ENCODE measurements around the gene GRID2IP.
"Not testable (repeated sequence)": the region's sequence is repeated elsewhere in the genome, so short reads cannot be mapped to it uniquely, and the experiment has no call there.

The GRID2IP gene

DNA sequence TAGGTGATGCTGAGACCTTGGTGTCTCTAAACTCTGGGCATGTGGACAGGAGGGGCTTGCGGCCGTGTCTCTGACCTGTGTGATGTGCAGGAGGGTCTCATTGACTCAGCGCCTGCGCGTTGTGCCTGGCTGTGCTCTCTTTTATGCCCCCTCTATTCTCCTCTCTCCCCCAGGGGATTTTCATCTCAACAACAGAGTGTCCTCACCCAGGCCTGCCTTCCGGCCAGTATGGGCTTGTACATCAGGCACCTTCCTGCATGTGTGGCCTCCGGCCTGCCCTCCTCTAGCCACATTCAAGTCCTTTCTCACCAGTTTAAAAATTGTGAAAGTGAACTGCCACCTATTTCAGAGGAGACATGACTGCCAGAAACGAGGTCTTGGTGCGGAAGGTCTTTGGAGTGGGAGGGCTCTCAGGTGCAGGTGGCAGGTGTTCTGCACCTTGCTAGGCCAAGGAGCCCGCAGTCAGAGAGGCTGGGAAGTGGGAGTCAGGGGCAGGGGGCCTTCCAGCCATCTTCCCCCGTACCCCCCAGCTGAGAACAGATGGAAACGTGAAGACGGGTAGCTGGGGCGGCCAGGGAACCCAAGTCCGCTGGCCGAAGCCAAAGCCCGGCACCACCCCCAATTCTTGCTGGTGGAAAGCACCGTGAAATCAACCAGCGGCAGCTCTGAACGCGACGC lies 38.0 kb upstream of the GRID2IP start:
- DNase-seq (ENCODE audit: low spot score) (no peak), ATAC-seq (ENCODE audit: low read depth) (no peak; the same call in 2 of the 3 replicates)
- H3K27me3 ChIP-seq (ENCODE audit: insufficient read depth, poor library complexity, severe bottlenecking), result no peaks in the 10 kb centered on the region
- TF ChIP-seq, protein P1, sequence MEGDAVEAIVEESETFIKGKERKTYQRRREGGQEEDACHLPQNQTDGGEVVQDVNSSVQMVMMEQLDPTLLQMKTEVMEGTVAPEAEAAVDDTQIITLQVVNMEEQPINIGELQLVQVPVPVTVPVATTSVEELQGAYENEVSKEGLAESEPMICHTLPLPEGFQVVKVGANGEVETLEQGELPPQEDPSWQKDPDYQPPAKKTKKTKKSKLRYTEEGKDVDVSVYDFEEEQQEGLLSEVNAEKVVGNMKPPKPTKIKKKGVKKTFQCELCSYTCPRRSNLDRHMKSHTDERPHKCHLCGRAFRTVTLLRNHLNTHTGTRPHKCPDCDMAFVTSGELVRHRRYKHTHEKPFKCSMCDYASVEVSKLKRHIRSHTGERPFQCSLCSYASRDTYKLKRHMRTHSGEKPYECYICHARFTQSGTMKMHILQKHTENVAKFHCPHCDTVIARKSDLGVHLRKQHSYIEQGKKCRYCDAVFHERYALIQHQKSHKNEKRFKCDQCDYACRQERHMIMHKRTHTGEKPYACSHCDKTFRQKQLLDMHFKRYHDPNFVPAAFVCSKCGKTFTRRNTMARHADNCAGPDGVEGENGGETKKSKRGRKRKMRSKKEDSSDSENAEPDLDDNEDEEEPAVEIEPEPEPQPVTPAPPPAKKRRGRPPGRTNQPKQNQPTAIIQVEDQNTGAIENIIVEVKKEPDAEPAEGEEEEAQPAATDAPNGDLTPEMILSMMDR (IDR thresholded peaks at IDR 0.05; ENCODE audit: poor library complexity, severe bottlenecking), result no peak
- H3K36me3 ChIP-seq (ENCODE audit: low read depth), result peaks cover 74% of the 10 kb centered on the region
- H3K9me3 ChIP-seq (ENCODE audit: severe bottlenecking), result no peaks in the 10 kb centered on the region
- no peaks in the 10 kb centered on the region for H3K4me1 ChIP-seq (ENCODE audit: insufficient read depth, poor library complexity, severe bottlenecking)
- peak overlapping the region; percentile 95 for H3K4me3 ChIP-seq (ENCODE audit: severe bottlenecking)
- no peak overlapping the region for H3K27ac ChIP-seq (ENCODE audit: poor library complexity, severe bottlenecking)

DNA sequence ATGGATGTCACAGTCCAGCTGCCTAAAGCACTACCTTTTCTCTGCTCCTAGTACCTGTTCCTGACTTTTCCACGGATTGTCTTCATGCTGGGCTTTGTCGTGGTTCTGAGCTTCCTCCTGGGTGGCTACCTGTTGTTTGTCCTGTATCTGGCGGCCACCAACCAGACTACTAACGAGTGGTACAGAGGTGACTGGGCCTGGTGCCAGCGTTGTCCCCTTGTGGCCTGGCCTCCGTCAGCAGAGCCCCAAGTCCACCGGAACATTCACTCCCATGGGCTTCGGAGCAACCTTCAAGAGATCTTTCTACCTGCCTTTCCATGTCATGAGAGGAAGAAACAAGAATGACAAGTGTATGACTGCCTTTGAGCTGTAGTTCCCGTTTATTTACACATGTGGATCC lies 37.3 kb upstream of the GRID2IP start:
- ATAC-seq (ENCODE audit: low read depth) (no peak), DNase-seq (ENCODE audit: low spot score) (no peak)
- TF ChIP-seq, protein P1 (IDR thresholded peaks at IDR 0.05; ENCODE audit: poor library complexity, severe bottlenecking), result no peak
- no peak overlapping the region for H3K4me3 ChIP-seq (ENCODE audit: severe bottlenecking)
- no peaks in the 10 kb centered on the region for H3K27me3 ChIP-seq (ENCODE audit: insufficient read depth, poor library complexity, severe bottlenecking)
- H3K36me3 ChIP-seq (ENCODE audit: low read depth), result peaks cover 78% of the 10 kb centered on the region
- H3K27ac ChIP-seq (ENCODE audit: poor library complexity, severe bottlenecking), result no peak overlapping the region
- H3K4me1 ChIP-seq (ENCODE audit: insufficient read depth, poor library complexity, severe bottlenecking), result no peaks in the 10 kb centered on the region
- H3K9me3 ChIP-seq (ENCODE audit: severe bottlenecking), result no peaks in the 10 kb centered on the region

DNA sequence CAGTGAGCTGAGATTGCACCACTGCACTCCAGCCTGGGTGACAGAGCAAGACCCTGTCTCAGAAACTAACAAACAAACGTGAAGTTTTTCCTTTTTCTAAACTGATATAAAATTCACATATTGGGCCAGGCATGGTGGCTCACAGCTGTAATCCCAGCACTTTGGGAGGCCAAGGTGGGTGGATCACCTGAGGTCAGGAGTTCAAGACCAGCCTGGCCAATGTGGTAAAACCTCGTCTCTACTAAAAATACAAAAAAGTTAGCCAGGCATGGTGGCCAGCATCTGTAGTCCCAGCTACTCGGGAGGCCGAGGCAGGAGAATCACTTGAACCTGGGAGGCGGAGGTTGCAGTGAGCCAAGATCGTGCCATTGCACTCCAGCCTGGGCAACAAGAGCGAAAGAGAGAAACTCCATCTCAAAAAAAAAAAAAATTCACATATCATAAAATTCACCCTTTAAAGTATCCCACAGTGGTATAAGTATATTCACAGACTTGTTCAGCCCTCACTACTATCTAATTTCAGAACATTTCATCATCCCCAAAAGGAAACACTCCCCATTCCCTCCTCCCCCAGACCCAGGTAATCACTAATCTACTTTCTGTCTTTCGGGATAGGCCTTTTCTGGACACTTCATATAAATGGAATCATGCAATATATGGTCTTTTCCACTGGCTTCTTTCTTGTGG lies 34.6 kb upstream of the GRID2IP start:
- not testable (repeated sequence) for DNase-seq (ENCODE audit: low spot score)
- peaks cover 83% of the 10 kb centered on the region for H3K36me3 ChIP-seq (ENCODE audit: low read depth)

DNA sequence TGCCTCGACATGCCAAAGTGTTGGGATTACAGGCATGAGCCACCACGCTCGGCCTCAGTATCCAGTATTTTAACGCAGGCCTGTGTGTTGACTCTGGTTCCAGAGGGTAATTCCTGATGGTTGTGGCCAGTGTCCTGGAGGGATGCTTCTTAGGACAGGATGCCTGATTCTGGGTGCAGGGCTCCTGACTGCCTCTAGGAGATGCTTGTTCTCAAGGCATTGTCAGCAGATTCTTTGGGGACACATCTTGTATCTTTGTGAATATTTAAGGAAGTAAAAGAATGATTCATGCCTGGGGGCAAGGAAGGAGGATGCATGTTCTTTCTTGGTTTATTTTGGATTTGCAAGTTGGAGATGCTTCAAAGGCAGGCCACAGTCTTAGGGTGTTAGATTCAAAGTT lies 28.2 kb upstream of the GRID2IP start:
- TF ChIP-seq, protein P1 (IDR thresholded peaks at IDR 0.05; ENCODE audit: poor library complexity, severe bottlenecking), result no peak
- H3K4me1 ChIP-seq (ENCODE audit: insufficient read depth, poor library complexity, severe bottlenecking), result no peaks in the 10 kb centered on the region
- DNase-seq (ENCODE audit: low spot score) (no peak), ATAC-seq (ENCODE audit: low read depth) (no peak)
- H3K27me3 ChIP-seq (ENCODE audit: insufficient read depth, poor library complexity, severe bottlenecking), result no peaks in the 10 kb centered on the region
- H3K36me3 ChIP-seq (ENCODE audit: low read depth), result peaks cover 57% of the 10 kb centered on the region
- H3K27ac ChIP-seq (ENCODE audit: poor library complexity, severe bottlenecking), result no peak overlapping the region
- H3K9me3 ChIP-seq (ENCODE audit: severe bottlenecking), result no peaks in the 10 kb centered on the region
- no peak overlapping the region for H3K4me3 ChIP-seq (ENCODE audit: severe bottlenecking)

More for the DNA sequence above, 34.6 kb upstream of the GRID2IP start:
- not testable (repeated sequence) for ATAC-seq (ENCODE audit: low read depth); H3K4me1 ChIP-seq (ENCODE audit: insufficient read depth, poor library complexity, severe bottlenecking); H3K9me3 ChIP-seq (ENCODE audit: severe bottlenecking); H3K27me3 ChIP-seq (ENCODE audit: insufficient read depth, poor library complexity, severe bottlenecking); H3K27ac ChIP-seq (ENCODE audit: poor library complexity, severe bottlenecking); H3K4me3 ChIP-seq (ENCODE audit: severe bottlenecking)

DNA sequence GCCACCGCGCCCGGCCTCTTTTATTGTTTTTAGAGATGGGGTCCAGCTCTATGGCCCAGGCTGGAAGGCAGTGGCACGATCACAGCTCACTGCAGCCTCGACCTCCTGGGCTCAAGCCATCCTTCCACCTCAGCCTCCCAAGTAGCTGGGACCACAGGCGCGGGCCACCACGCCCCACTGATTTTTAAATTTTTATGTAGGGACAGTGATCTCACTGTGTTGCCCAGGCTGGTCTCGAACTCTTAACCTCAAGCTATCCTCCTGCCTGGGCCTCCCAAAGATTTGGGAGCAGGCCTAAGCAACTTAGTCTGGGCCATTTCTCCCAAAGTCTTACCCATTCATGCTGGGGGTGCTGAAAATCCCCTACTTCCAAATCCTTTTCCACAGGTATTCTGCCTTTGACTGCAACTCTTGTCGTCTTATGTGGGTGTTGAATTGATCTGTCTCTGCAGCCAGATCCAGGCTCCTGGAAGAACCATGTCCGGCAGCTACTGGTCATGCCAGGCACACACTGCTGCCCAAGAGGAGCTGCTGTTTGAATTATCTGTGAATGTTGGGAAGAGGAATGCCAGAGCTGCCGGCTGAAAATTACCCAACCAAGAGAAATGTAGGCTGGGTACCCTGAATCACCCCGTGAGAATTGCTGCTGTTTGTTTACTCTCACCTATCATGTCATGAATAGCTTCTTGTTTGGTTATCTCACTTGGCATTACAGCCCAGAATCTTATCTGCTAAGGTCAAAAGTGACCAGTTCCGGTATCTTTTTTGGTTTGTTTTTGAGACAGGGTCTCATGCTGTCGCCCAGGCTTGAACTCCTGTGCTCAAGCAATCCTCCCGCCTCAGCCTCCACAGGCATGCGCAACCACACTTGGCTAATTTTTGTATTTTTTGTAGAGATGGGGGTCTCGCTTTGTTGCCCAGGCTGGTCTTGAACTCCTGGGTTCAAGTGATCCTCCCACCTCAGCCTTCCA lies 27.1 kb upstream of the GRID2IP start:
- Histone ChIP-seq H3K9me3 (ENCODE audit: severe bottlenecking) (no peaks in the 10 kb centered on the region), H3K27ac (ENCODE audit: poor library complexity, severe bottlenecking) (peak overlapping the region; percentile 54), H3K27me3 (ENCODE audit: insufficient read depth, poor library complexity, severe bottlenecking) (no peaks in the 10 kb centered on the region), H3K36me3 (ENCODE audit: low read depth) (peaks cover 47% of the 10 kb centered on the region), H3K4me3 (ENCODE audit: severe bottlenecking) (peak overlapping the region; percentile 71), H3K4me1 (ENCODE audit: insufficient read depth, poor library complexity, severe bottlenecking) (no peaks in the 10 kb centered on the region)
- 0 out of 3 replicates have a peak, but pooled peaks have one; percentile 5 for ATAC-seq (ENCODE audit: low read depth)
- TF ChIP-seq, protein P1 (IDR thresholded peaks at IDR 0.05; ENCODE audit: poor library complexity, severe bottlenecking), result no peak
- DNase-seq (ENCODE audit: low spot score), result no peak

All from RWPE2 (cell line).